WTC11 (cell line): ENCODE measurements around the gene HCRTR1.

Experiments used
- CREB1 ChIP-seq: sonication (generic); formaldehyde crosslinking; IDR thresholded peaks from 2 replicates; pipeline ENCODE4 v1.8.0; 2023; ENCODE audit warnings: mild to moderate bottlenecking, missing genetic modification reagents
- ESRRA ChIP-seq: sonication (generic); formaldehyde crosslinking; IDR thresholded peaks from 2 replicates; pipeline ENCODE4 v1.8.1; 2022; ENCODE audit warnings: mild to moderate bottlenecking, missing genetic modification reagents, borderline replicate concordance
- NR3C1 ChIP-seq: sonication (generic); formaldehyde crosslinking; conservative IDR thresholded peaks from 2 replicates; pipeline ENCODE4 v1.8.1; 2023; ENCODE audit warnings: low read depth, mild to moderate bottlenecking, missing genetic modification reagents
- RELA ChIP-seq: sonication (generic); formaldehyde crosslinking; IDR thresholded peaks from 2 replicates; pipeline ENCODE4 v1.8.1; 2022; ENCODE audit warnings: missing genetic modification reagents, mild to moderate bottlenecking, borderline replicate concordance
- SMAD3 ChIP-seq: sonication (generic); formaldehyde crosslinking; IDR thresholded peaks from 2 replicates; pipeline ENCODE4 v1.8.0; 2022; ENCODE audit warnings: missing genetic modification reagents, mild to moderate bottlenecking, borderline replicate concordance
- SP1 ChIP-seq: sonication (generic); formaldehyde crosslinking; conservative IDR thresholded peaks from 2 replicates; pipeline ENCODE4 v1.8.1; 2022; ENCODE audit warnings: missing genetic modification reagents
- TEAD4 ChIP-seq: sonication (generic); formaldehyde crosslinking; IDR thresholded peaks from 2 replicates; pipeline ENCODE4 v1.8.0; 2022; ENCODE audit warnings: mild to moderate bottlenecking, missing genetic modification reagents
- TF ChIP-seq, protein P1 (sequence below): fragments of 200-600 bp; IDR thresholded peaks from 2 replicates; pipeline ENCODE4 v1.8.0; 2022; ENCODE audit warnings: antibody characterized with exemption
- TF ChIP-seq, protein P2 (sequence below): sonication (generic); formaldehyde crosslinking; IDR thresholded peaks from 2 replicates; pipeline ENCODE4 v1.8.1; 2023; ENCODE audit warnings: mild to moderate bottlenecking, missing genetic modification reagents, moderate library complexity
- TF ChIP-seq, protein P3 (sequence below): sonication (generic); formaldehyde crosslinking; IDR thresholded peaks from 2 replicates; pipeline ENCODE4 v1.8.1; 2022; ENCODE audit warnings: mild to moderate bottlenecking, moderate library complexity, missing genetic modification reagents
- TF ChIP-seq, protein P4 (sequence below): sonication (generic); formaldehyde crosslinking; IDR thresholded peaks from 2 replicates; pipeline ENCODE4 v1.8.0; 2022; ENCODE audit warnings: mild to moderate bottlenecking, missing genetic modification reagents

DNA sequence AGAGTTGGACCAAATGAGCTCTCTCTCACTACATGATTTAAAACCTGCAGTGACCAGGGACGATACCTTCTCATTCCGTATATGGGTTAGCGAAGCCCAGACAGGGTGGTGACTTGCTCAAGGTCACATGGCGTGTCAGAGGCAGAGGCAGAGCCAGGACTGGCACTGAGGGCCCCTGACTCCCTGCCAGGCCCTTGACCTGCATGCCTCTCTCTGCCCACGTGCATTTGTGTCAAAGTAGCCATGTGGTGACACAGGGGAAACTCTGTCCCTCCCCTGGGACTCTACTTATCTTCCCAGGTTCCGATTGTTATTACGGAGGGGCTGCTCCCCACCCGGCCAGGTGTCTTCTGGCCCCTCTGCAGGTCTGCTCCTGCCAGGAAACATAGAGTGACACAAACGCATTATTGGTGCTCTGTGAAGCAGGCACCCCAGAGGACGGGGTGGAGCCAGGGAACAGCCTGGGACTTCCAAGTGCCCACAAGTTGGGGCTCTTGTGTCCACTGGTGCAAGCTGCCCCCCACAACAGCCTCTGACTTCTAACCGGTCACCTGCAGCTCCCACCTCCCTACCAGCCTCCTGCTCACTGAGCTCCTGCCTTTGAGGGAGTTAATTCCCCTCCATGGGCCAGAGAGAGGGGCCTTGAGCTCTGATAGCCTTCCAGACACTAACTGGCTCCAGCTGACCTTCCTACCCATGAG, 48.4 kb upstream of the HCRTR1 start:
- TF ChIP-seq SP1 (no peak), CREB1 (no peak), RELA (CRISPR knock-in tag) (no peak), NR3C1 (CRISPR knock-in tag) (no peak), ESRRA (no peak), TEAD4 (CRISPR knock-in tag) (no peak), SMAD3 (CRISPR knock-in tag) (no peak)
- TF ChIP-seq, protein P1, sequence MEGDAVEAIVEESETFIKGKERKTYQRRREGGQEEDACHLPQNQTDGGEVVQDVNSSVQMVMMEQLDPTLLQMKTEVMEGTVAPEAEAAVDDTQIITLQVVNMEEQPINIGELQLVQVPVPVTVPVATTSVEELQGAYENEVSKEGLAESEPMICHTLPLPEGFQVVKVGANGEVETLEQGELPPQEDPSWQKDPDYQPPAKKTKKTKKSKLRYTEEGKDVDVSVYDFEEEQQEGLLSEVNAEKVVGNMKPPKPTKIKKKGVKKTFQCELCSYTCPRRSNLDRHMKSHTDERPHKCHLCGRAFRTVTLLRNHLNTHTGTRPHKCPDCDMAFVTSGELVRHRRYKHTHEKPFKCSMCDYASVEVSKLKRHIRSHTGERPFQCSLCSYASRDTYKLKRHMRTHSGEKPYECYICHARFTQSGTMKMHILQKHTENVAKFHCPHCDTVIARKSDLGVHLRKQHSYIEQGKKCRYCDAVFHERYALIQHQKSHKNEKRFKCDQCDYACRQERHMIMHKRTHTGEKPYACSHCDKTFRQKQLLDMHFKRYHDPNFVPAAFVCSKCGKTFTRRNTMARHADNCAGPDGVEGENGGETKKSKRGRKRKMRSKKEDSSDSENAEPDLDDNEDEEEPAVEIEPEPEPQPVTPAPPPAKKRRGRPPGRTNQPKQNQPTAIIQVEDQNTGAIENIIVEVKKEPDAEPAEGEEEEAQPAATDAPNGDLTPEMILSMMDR: no peak
- TF ChIP-seq, protein P2, sequence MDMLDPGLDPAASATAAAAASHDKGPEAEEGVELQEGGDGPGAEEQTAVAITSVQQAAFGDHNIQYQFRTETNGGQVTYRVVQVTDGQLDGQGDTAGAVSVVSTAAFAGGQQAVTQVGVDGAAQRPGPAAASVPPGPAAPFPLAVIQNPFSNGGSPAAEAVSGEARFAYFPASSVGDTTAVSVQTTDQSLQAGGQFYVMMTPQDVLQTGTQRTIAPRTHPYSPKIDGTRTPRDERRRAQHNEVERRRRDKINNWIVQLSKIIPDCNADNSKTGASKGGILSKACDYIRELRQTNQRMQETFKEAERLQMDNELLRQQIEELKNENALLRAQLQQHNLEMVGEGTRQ (CRISPR knock-in tag): no peak
- TF ChIP-seq, protein P3, sequence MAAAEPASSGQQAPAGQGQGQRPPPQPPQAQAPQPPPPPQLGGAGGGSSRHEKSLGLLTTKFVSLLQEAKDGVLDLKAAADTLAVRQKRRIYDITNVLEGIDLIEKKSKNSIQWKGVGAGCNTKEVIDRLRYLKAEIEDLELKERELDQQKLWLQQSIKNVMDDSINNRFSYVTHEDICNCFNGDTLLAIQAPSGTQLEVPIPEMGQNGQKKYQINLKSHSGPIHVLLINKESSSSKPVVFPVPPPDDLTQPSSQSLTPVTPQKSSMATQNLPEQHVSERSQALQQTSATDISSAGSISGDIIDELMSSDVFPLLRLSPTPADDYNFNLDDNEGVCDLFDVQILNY (CRISPR knock-in tag): no peak
- TF ChIP-seq, protein P4, sequence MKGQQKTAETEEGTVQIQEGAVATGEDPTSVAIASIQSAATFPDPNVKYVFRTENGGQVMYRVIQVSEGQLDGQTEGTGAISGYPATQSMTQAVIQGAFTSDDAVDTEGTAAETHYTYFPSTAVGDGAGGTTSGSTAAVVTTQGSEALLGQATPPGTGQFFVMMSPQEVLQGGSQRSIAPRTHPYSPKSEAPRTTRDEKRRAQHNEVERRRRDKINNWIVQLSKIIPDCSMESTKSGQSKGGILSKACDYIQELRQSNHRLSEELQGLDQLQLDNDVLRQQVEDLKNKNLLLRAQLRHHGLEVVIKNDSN (CRISPR knock-in tag): no peak
